ENCODE measurements around the gene CCNY. TPM values are rescaled to one million over a fixed set of nuclear protein-coding genes. Genes with fewer than 3 reads are reported as not detected.

The CCNY gene
- total and polyA plus RNA-seq, 2 of the 4 experiments (the other 2 are of a cell fraction), result 38.0 to 131 TPM

GRCh38 chr10:35554036-35554435, 217.7 kb downstream of the CCNY start (continued):
- TF ChIP-seq CTCF (conservative IDR thresholded peaks at IDR 0.05; ENCODE audit: low read depth, low read length), result no peak

- no peak overlapping the region for H2BK5ac ChIP-seq (ENCODE audit: low read depth, low read length, poor library complexity, severe bottlenecking)
- intact Hi-C loops (cut with micrococcal nuclease) (no loop called here), dilution Hi-C loops (cut with HindIII; ENCODE audit: low sequenced_read_pairs, unreplicated experiment) (no loop called here), in situ Hi-C loops (cut with MboI; ENCODE audit: low sequenced_read_pairs) (loop anchor here (25.0 kb wide), 1 partner anchor 442 kb away; no protein-coding TSS in a partner anchor)
- no CpG with 5 or more reads among the region's 3 CpGs for WGBS, 2 experiments (ENCODE audit: extremely low coverage in 2 of 2, insufficient read length in 1 of 2)
- no peak for ATAC-seq (ENCODE audit: low read depth)
- H3K4me1 ChIP-seq (ENCODE audit: control insufficient read depth, insufficient read depth, low read length), result peaks cover 5% of the 10 kb centered on the region
- no peak overlapping the region for H3K4me3 ChIP-seq (ENCODE audit: insufficient read depth, low read depth, low read length)
- no peak overlapping the region for H2AK9ac ChIP-seq (replicated peaks; ENCODE audit: low read depth, low read length, poor library complexity)
- no peak overlapping the region for H2BK120ac ChIP-seq (ENCODE audit: low read depth, low read length)
- no peak for DNase-seq
- no peaks in the 10 kb centered on the region for H3K9me3 ChIP-seq (ENCODE audit: control insufficient read depth, insufficient read depth, low read length)
- H3K27me3 ChIP-seq (ENCODE audit: control insufficient read depth, insufficient read depth, low read length), result no peaks in the 10 kb centered on the region
- peaks cover 11% of the 10 kb centered on the region for H3K9me1 ChIP-seq (ENCODE audit: insufficient read depth, low read length)
- H3K18ac ChIP-seq (ENCODE audit: low read depth, low read length), result no peak overlapping the region
- H4K20me1 ChIP-seq (ENCODE audit: insufficient read depth, low read length), result 0 out of 2 replicates have a peak, but pooled peaks cover 7% of the 10 kb centered on the region
- no peak overlapping the region for H3K23ac ChIP-seq (ENCODE audit: low read depth, low read length)
- H2AFZ ChIP-seq (replicated peaks; ENCODE audit: low read length, poor library complexity), result no peak overlapping the region
- no peak overlapping the region for H4K5ac ChIP-seq (ENCODE audit: low read depth, low read length)
- H2BK15ac ChIP-seq (ENCODE audit: low read depth, low read length), result no peak overlapping the region
- peaks cover 20 to 43% of the 10 kb centered on the region in 2 experiments for H3K79me1 ChIP-seq (ENCODE audit: low read depth in 1 of 2, low read length in 2 of 2)
- no peak overlapping the region for H2AK5ac ChIP-seq (ENCODE audit: low read depth, low read length)
- H3K14ac ChIP-seq (replicated peaks; ENCODE audit: low read depth, low read length), result no peak overlapping the region
- peaks cover 18% of the 10 kb centered on the region for H3K36me3 ChIP-seq (ENCODE audit: control insufficient read depth, insufficient read depth, low read length)
- no peak overlapping the region for H3K56ac ChIP-seq (ENCODE audit: extremely low read depth, insufficient read depth, low read length)
- POLR2A ChIA-PET (ENCODE audit: unreplicated experiment), result no interaction called here
- no peak overlapping the region for H3K4ac ChIP-seq (ENCODE audit: low read depth, low read length)
- no TSS peak for BruUV-seq (replicated peaks)
- no peak overlapping the region for H2BK20ac ChIP-seq (ENCODE audit: low read depth, low read length)
- H3K9ac ChIP-seq (ENCODE audit: low read depth, low read length), result no peak overlapping the region
- no peak overlapping the region for H4K91ac ChIP-seq (ENCODE audit: insufficient read depth, low read depth, low read length)
- H3K4me2 ChIP-seq (ENCODE audit: low read depth, low read length), result no peak overlapping the region
- H4K8ac ChIP-seq (ENCODE audit: low read depth in 2 of 2, low read length in 2 of 2), result no peak overlapping the region
- no peak overlapping the region for H3K27ac ChIP-seq (ENCODE audit: insufficient read depth, low read length)
- CTCF ChIA-PET, result interaction anchor here (0.6 to 1.0 kb wide), 2 partner anchors 21 to 253 kb away, joined by 4 read pairs; no protein-coding TSS in a partner anchor
- TF ChIP-seq, protein P1, sequence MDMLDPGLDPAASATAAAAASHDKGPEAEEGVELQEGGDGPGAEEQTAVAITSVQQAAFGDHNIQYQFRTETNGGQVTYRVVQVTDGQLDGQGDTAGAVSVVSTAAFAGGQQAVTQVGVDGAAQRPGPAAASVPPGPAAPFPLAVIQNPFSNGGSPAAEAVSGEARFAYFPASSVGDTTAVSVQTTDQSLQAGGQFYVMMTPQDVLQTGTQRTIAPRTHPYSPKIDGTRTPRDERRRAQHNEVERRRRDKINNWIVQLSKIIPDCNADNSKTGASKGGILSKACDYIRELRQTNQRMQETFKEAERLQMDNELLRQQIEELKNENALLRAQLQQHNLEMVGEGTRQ (IDR thresholded peaks at IDR 0.05; ENCODE audit: low read depth, low read length), result no peak
- TF ChIP-seq ELK1 (IDR thresholded peaks at IDR 0.05; ENCODE audit: borderline replicate concordance, low read depth, low read length), result no peak
- TF ChIP-seq SMC3 (IDR thresholded peaks at IDR 0.05; ENCODE audit: low read depth, low read length), result no peak
- no peak for TF ChIP-seq FOS (IDR thresholded peaks at IDR 0.05; ENCODE audit: low read depth, low read length)
- no peak for TF ChIP-seq NFE2L2 (IDR thresholded peaks at IDR 0.05; ENCODE audit: low read depth, low read length)
- no peak for TF ChIP-seq MXI1 (IDR thresholded peaks at IDR 0.05; ENCODE audit: borderline replicate concordance, low read depth, low read length)
- no peak for TF ChIP-seq RFX5 (IDR thresholded peaks at IDR 0.05; ENCODE audit: low read depth, low read length)
- TF ChIP-seq MAFK (IDR thresholded peaks at IDR 0.05; ENCODE audit: low read depth, low read length), result no peak
- no peak for TF ChIP-seq CEBPB (IDR thresholded peaks at IDR 0.05; ENCODE audit: low read depth, low read length)
- TF ChIP-seq RAD21 (IDR thresholded peaks at IDR 0.05; ENCODE audit: low read length), result no peak
- no peak for TF ChIP-seq POLR2A (IDR thresholded peaks at IDR 0.05; ENCODE audit: low read depth, low read length)
- TF ChIP-seq BHLHE40 (IDR thresholded peaks at IDR 0.05; ENCODE audit: low read depth, low read length), result no peak
- TF ChIP-seq CHD1 (IDR thresholded peaks at IDR 0.05; ENCODE audit: low read depth, low read length), result no peak
Measured at GRCh38 chr10:35554461-35555056, 218.2 kb downstream of the CCNY start.
